H9 (cell line): ENCODE data around the gene TMEM161B. TPM values are rescaled to one million over a fixed set of nuclear protein-coding genes. Genes with fewer than 3 reads are reported as not detected.

Source experiments
- DNase-seq: peaks from one replicate; pipeline ENCODE4 v3.0.0-alpha.2; 2017
- H2AFZ ChIP-seq: one replicate; pipeline ENCODE4 v1.6.1; 2013; ENCODE audit warnings: mild to moderate bottlenecking, low read length, control low read depth, moderate library complexity
- H2AK5ac ChIP-seq: 2 replicates; pipeline ENCODE4 v1.6.1; 2013; ENCODE audit warnings: low read length, control low read depth, mixed read lengths; ENCODE audit not compliant: insufficient read length
- H2BK120ac ChIP-seq: one replicate; pipeline ENCODE4 v1.6.1; 2013; ENCODE audit warnings: low read depth, mild to moderate bottlenecking, low read length, control low read depth, inconsistent platforms; ENCODE audit not compliant: poor library complexity, severe bottlenecking
- H2BK12ac ChIP-seq: 2 replicates; pipeline ENCODE4 v1.6.1; 2013; ENCODE audit warnings: low read length, control low read depth, mixed read lengths, low read depth; ENCODE audit not compliant: insufficient read length
- H2BK15ac ChIP-seq: 2 replicates; pipeline ENCODE4 v1.6.1; 2013; ENCODE audit warnings: low read depth, low read length, control low read depth
- H2BK20ac ChIP-seq: one replicate; pipeline ENCODE4 v1.6.1; 2013; ENCODE audit warnings: low read depth, mild to moderate bottlenecking, low read length, control low read depth, inconsistent platforms; ENCODE audit not compliant: poor library complexity, severe bottlenecking
- H2BK5ac ChIP-seq: 2 replicates; pipeline ENCODE4 v1.6.1; 2013; ENCODE audit warnings: low read length, control low read depth, mixed read lengths; ENCODE audit not compliant: insufficient read length
- H3K14ac ChIP-seq: 2 replicates; pipeline ENCODE4 v1.6.1; 2013; ENCODE audit warnings: low read length, control low read depth; ENCODE audit not compliant: insufficient read depth
- H3K18ac ChIP-seq: 2 replicates; pipeline ENCODE4 v1.6.1; 2013; ENCODE audit warnings: low read depth, mild to moderate bottlenecking, mixed read lengths, low read length, control low read depth; ENCODE audit not compliant: insufficient read length
- H3K23ac ChIP-seq: 2 replicates; pipeline ENCODE4 v1.6.1; 2013; ENCODE audit warnings: low read length, control low read depth, mixed read lengths, low read depth; ENCODE audit not compliant: insufficient read length
- H3K23me2 ChIP-seq: 2 replicates; pipeline ENCODE4 v1.6.1; 2013; ENCODE audit warnings: low read depth, mild to moderate bottlenecking, mixed read lengths, low read length, control low read depth; ENCODE audit not compliant: insufficient read length, poor library complexity, severe bottlenecking
- H3K27ac ChIP-seq: 2 replicates; pipeline ENCODE4 v1.5.1; 2013; ENCODE audit warnings: low read length, control low read depth, mixed read lengths, low read depth; ENCODE audit not compliant: insufficient read length
- H3K27me3 ChIP-seq: 2 replicates; pipeline ENCODE4 v1.6.1; 2013; ENCODE audit warnings: low read length, control low read depth, inconsistent platforms; ENCODE audit not compliant: insufficient read depth
- H3K4ac ChIP-seq: 2 replicates; pipeline ENCODE4 v1.6.1; 2013; ENCODE audit warnings: low read depth, mild to moderate bottlenecking, control low read depth, inconsistent platforms, low read length, moderate library complexity
- H3K4me1 ChIP-seq: 2 replicates; pipeline ENCODE4 v1.6.1; 2013; ENCODE audit warnings: low read length, control low read depth, inconsistent platforms; ENCODE audit not compliant: insufficient read depth
- H3K4me2 ChIP-seq: 2 replicates; pipeline ENCODE4 v1.6.1; 2013; ENCODE audit warnings: low read length, control low read depth, mixed read lengths; ENCODE audit not compliant: insufficient read length, insufficient read depth
- H3K56ac ChIP-seq: 2 replicates; pipeline ENCODE4 v1.6.1; 2013; ENCODE audit warnings: low read depth, mild to moderate bottlenecking, mixed read lengths, low read length, control low read depth; ENCODE audit not compliant: insufficient read length
- H3K79me1 ChIP-seq: 2 replicates; pipeline ENCODE4 v1.6.1; 2013; ENCODE audit warnings: low read depth, mild to moderate bottlenecking, moderate library complexity, low read length, control low read depth, inconsistent platforms; ENCODE audit not compliant: insufficient read depth, poor library complexity, severe bottlenecking
- H3K79me2 ChIP-seq: 2 replicates; pipeline ENCODE4 v1.6.1; 2013; ENCODE audit warnings: low read length, control low read depth, inconsistent platforms; ENCODE audit not compliant: insufficient read depth
- H3K9ac ChIP-seq: 2 replicates; pipeline ENCODE4 v1.6.1; 2013; ENCODE audit warnings: low read length, control low read depth, mixed read lengths; ENCODE audit not compliant: insufficient read length; ENCODE audit errors: extremely low read depth
- H3K9me3 ChIP-seq: one replicate; pipeline ENCODE4 v1.6.1; 2013; ENCODE audit warnings: low read depth, low read length, inconsistent platforms; ENCODE audit not compliant: control insufficient read depth
- H3T11ph ChIP-seq: one replicate; pipeline ENCODE4 v1.6.1; 2013; ENCODE audit warnings: mild to moderate bottlenecking, low read length, control low read depth, inconsistent platforms
- H4K20me1 ChIP-seq: one replicate; pipeline ENCODE4 v1.6.1; 2013; ENCODE audit not compliant: control insufficient read depth, insufficient read length, insufficient read depth
- H4K5ac ChIP-seq: 2 replicates; pipeline ENCODE4 v1.6.1; 2013; ENCODE audit warnings: low read depth, mild to moderate bottlenecking, mixed read lengths, low read length, control low read depth; ENCODE audit not compliant: insufficient read length
- H4K8ac ChIP-seq: replicated peaks from 2 replicates; pipeline ENCODE4 v1.6.1; 2013; ENCODE audit warnings: low read length, control low read depth, mixed read lengths, low read depth; ENCODE audit not compliant: insufficient read length
- H4K91ac ChIP-seq: 2 replicates; pipeline ENCODE4 v1.6.1; 2013; ENCODE audit warnings: low read depth, mild to moderate bottlenecking, moderate library complexity, mixed read lengths, low read length, control low read depth; ENCODE audit not compliant: insufficient read length
- H3K27ac Mint-ChIP-seq, 3 experiments: 2 replicates in 2 of 3; 3 replicates in 1 of 3; pipeline ENCODE4 v1.8.0; 2020 to 2021; ENCODE audit warnings: mixed read lengths in 3 of 3, mild to moderate bottlenecking in 1 of 3, moderate library complexity in 1 of 3
- H3K27me3 Mint-ChIP-seq: 2 replicates; pipeline ENCODE4 v1.8.0; 2021; ENCODE audit warnings: low read depth, mild to moderate bottlenecking, moderate library complexity, mixed read lengths
- H3K36me3 Mint-ChIP-seq, 3 experiments: 2 replicates in 2 of 3; 3 replicates in 1 of 3; pipeline ENCODE4 v1.8.0; 2020 to 2021; ENCODE audit warnings: low read depth in 3 of 3, mixed read lengths in 3 of 3; ENCODE audit not compliant: insufficient read depth in 1 of 3
- H3K4me1 Mint-ChIP-seq, 2 experiments: 2 replicates each; pipeline ENCODE4 v1.8.0; 2020; ENCODE audit warnings: mixed read lengths in 2 of 2
- H3K4me3 Mint-ChIP-seq, 2 experiments: 2 replicates in 1 of 2; 3 replicates in 1 of 2; pipeline ENCODE4 v1.8.0; 2020 to 2021; ENCODE audit warnings: mild to moderate bottlenecking in 2 of 2, mixed read lengths in 2 of 2, moderate library complexity in 1 of 2
- H3K9me3 Mint-ChIP-seq, 2 experiments: 2 replicates in 1 of 2; 3 replicates in 1 of 2; pipeline ENCODE4 v1.8.0; 2020; ENCODE audit warnings: mild to moderate bottlenecking in 2 of 2, mixed read lengths in 2 of 2, moderate library complexity in 1 of 2
- WGBS: extraction: QIAGEN DNeasy Blood & Tissue Kit; methylation state at CpG from one replicate; pipeline ENCODE4 v1.1.7; 2013; ENCODE audit warnings: missing lambda C conversion rate, low lambda C conversion rate, mixed read lengths; ENCODE audit not compliant: insufficient read length; ENCODE audit errors: extremely low coverage; 5-methylcytosine and 5-hydroxymethylcytosine counted together
- total RNA-seq: library from RNA; stranded (reverse); gene quantifications from 2 replicates; pipeline ENCODE4 v1.2.1, GENCODE V29; 2021
- TF ChIP-seq, protein P1 (sequence below): fragments of 200-600 bp; sonication (generic); conservative IDR thresholded peaks from 3 replicates; pipeline ENCODE4 v1.8.0; 2021; ENCODE audit warnings: antibody characterized with exemption, mild to moderate bottlenecking

Gene TMEM161B
- total RNA-seq, 1 experiment from 2014 or later: 17.9 TPM

DNA sequence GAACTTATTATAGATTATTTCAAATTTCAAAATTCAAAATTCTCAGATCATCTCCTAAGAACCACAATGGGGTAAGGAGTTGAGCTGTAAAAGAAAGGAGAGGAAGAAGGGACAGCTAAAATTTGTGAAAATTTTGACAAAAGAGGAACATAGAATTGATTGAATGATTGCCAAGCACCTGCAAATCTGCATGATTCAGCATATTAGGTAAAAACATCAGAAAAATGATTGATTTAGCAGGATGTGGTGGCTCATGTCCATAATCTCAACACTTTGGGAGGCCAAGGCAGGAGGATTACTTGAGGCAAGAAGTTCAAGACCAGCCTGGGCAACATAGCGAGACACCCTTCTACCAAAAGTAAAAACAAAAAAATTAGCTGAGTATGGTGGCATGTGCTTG, 14.3 kb downstream of the TMEM161B start:
- H3K4me1 ChIP-seq: peaks cover 7% of the 10 kb centered on the region; the same call in 1 of the 2 replicates
- H3K27me3 Mint-ChIP-seq: no peaks in the 10 kb centered on the region
- no peaks in the 10 kb centered on the region for H3K79me1 ChIP-seq
- peaks cover 68 to 78% of the 10 kb centered on the region in 2 experiments for H3K4me1 Mint-ChIP-seq
- H3K4me3 Mint-ChIP-seq: no peak overlapping the region
- H3K9ac ChIP-seq: no peak overlapping the region
- H3T11ph ChIP-seq: no peak overlapping the region
- H2AK5ac ChIP-seq: no peak overlapping the region
- H3K27ac ChIP-seq: no peak overlapping the region
- H2BK120ac ChIP-seq: no peak overlapping the region
- no peak overlapping the region for H4K5ac ChIP-seq
- no peak overlapping the region for H3K14ac ChIP-seq
- no peak overlapping the region for H2BK12ac ChIP-seq
- peaks cover 18% of the 10 kb centered on the region; the same call in 1 of the 2 replicates for H3K79me2 ChIP-seq
- H2BK15ac ChIP-seq: 0 out of 2 replicates have a peak overlapping the region, but pooled peaks have one; percentile 78
- no CpG with 5 or more reads among the region's 1 CpG for WGBS
- no peak overlapping the region for H4K8ac ChIP-seq
- H3K27me3 ChIP-seq: no peaks in the 10 kb centered on the region
- no peaks in the 10 kb centered on the region for H4K20me1 ChIP-seq
- TF ChIP-seq, protein P1, sequence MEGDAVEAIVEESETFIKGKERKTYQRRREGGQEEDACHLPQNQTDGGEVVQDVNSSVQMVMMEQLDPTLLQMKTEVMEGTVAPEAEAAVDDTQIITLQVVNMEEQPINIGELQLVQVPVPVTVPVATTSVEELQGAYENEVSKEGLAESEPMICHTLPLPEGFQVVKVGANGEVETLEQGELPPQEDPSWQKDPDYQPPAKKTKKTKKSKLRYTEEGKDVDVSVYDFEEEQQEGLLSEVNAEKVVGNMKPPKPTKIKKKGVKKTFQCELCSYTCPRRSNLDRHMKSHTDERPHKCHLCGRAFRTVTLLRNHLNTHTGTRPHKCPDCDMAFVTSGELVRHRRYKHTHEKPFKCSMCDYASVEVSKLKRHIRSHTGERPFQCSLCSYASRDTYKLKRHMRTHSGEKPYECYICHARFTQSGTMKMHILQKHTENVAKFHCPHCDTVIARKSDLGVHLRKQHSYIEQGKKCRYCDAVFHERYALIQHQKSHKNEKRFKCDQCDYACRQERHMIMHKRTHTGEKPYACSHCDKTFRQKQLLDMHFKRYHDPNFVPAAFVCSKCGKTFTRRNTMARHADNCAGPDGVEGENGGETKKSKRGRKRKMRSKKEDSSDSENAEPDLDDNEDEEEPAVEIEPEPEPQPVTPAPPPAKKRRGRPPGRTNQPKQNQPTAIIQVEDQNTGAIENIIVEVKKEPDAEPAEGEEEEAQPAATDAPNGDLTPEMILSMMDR: no peak
- no peaks in the 10 kb centered on the region for H3K23me2 ChIP-seq
- H3K9me3 ChIP-seq: no peaks in the 10 kb centered on the region
- no peak overlapping the region for H2AFZ ChIP-seq
- no peak overlapping the region for H2BK5ac ChIP-seq
- no peak overlapping the region for H4K91ac ChIP-seq
- peaks cover 0 to 6% (median 0%) of the 10 kb centered on the region in 3 experiments; a peak in 2 of 7 replicates for H3K36me3 Mint-ChIP-seq
- no peak overlapping the region for H2BK20ac ChIP-seq
- no peak overlapping the region for H3K23ac ChIP-seq
- no peak overlapping the region for H3K4ac ChIP-seq
- H3K4me2 ChIP-seq: no peak overlapping the region
- DNase-seq: no peak
- no peaks in the 10 kb centered on the region for H3K9me3 Mint-ChIP-seq
- no peak overlapping the region; a peak in 1 of 7 replicates for H3K27ac Mint-ChIP-seq
- no peak overlapping the region for H3K56ac ChIP-seq
- H3K18ac ChIP-seq: no peak overlapping the region
